Heart left ventricle (tissue), 16 donors: ENCODE measurements around the gene ZNF277. TPM values are rescaled to one million over a fixed set of nuclear protein-coding genes. Genes with fewer than 3 reads are reported as not detected.

Experiments
- ATAC-seq, 4 donors: fragments of 200-7000 bp; cut with Tn5 transposase; one replicate each; pipeline ENCODE4 v1.9.1; 2020 to 2022; ENCODE audit warnings: moderate library complexity in 4 of 4, mild to moderate bottlenecking in 3 of 4, moderate number of reproducible peaks in 1 of 4
- DNase-seq, 5 donors: peaks; one replicate each; pipeline ENCODE4 v3.0.0-alpha.2; 2020
- H3K27ac ChIP-seq, 12 donors: fragments of 200-600 bp; sonication (generic) in 4 of 12; one replicate each; pipeline versions ENCODE4 v1.5.0 to v1.8.0; 2016 to 2022; ENCODE audit warnings: mild to moderate bottlenecking in 2 of 12
- H3K27me3 ChIP-seq, 9 donors: fragments of 200-600 bp; sonication (generic) in 2 of 9; one replicate each; pipeline versions ENCODE4 v1.5.1 to v1.8.0; 2016 to 2022; ENCODE audit warnings: mild to moderate bottlenecking in 3 of 9
- H3K36me3 ChIP-seq, 9 donors: fragments of 200-600 bp; sonication (generic) in 2 of 9; one replicate each; pipeline versions ENCODE4 v1.5.0 to v1.8.0; 2018 to 2022; ENCODE audit warnings: mild to moderate bottlenecking in 2 of 9
- H3K4me1 ChIP-seq, 12 donors: fragments of 200-600 bp; sonication (generic) in 4 of 12; one replicate each; pipeline versions ENCODE4 v1.5.0 to v1.8.0; 2016 to 2022; ENCODE audit warnings: mild to moderate bottlenecking in 3 of 12
- H3K4me3 ChIP-seq, 12 donors: fragments of 200-600 bp; sonication (generic) in 4 of 12; one replicate each; pipeline versions ENCODE4 v1.5.0 to v1.8.0; 2017 to 2022; ENCODE audit warnings: mild to moderate bottlenecking in 9 of 12, moderate library complexity in 4 of 12
- H3K9me3 ChIP-seq, 12 donors: fragments of 200-600 bp; sonication (generic) in 4 of 12; one replicate each; pipeline versions ENCODE4 v1.5.0 to v1.8.0; 2016 to 2022; ENCODE audit warnings: mild to moderate bottlenecking in 1 of 12
- POLR2A ChIP-seq, 2 donors: fragments of 450-650 bp; IDR thresholded peaks; one replicate each; pipeline ENCODE4 v1.6.1; 2017; ENCODE audit warnings: antibody characterized with exemption in 2 of 2, mild to moderate bottlenecking in 2 of 2, moderate library complexity in 2 of 2
- WGBS, 4 donors: extraction: QIAGEN DNeasy Blood & Tissue Kit in 2 of 4; methylation state at CpG; one replicate each; pipeline versions ENCODE4 v1.1.5 to v1.1.7; 2013 to 2018; 5-methylcytosine and 5-hydroxymethylcytosine counted together
- intact Hi-C, 10 donors: fragments of 100-400 bp; cut with DNase I; formaldehyde crosslinking; loops; one replicate each; pipeline versions ENCODE4 v1.11.1 to v1.14.2; 2022
- polyA plus RNA-seq, 2 donors: library from polyadenylated mRNA; stranded (reverse); fragments of 200-250 nt; gene quantifications; one replicate each; pipeline ENCODE4 v1.2.3, GENCODE V29; 2013
- total RNA-seq, 9 donors: library from RNA; depleted of rRNA in 2 of 9; stranded (reverse); fragments of >200 nt in 2 of 9; fragmentation: NEBNext Ultra II Directional in 3 of 9; extraction: Animal tissue kit (Norgen Biotek cat#: 25700) in 3 of 9; gene quantifications; one replicate each; pipeline versions ENCODE4 v1.1.0 to v1.2.4, GENCODE V29; 2016 to 2023
- TF ChIP-seq, protein P1 (sequence below), 12 donors: fragments of 200-600 bp; sonication (generic) in 4 of 12; IDR thresholded peaks; one replicate each; pipeline versions ENCODE4 v1.5.0 to v1.8.0; 2018 to 2022; ENCODE audit warnings: antibody characterized with exemption in 12 of 12, mild to moderate bottlenecking in 5 of 12
- donor health status: ischemic (EF 13 %, LVEDD 7.1; RV severe dilation, severe dysfunction).
- donor health status: healthy with polysubstance abuse.
- donor health status: DM: no; HTN: yes; CAD: no.
- donor health status: DM: no; HTN: no; CAD: no.
- donor health status: ischemic (EF 25% LVEDD 6.9; RV normal size, moderate dysfunction).
- donor health status: ischemic (EF 25% LVEDD 5.7; RV mildly dilated, moderate dysfunction).
- donor health status: healthy.
- donor health status: DM: yes; HTN: yes; CAD: no.
- donor health status: ischemic (EF 35%, LVEDD 5.7; RV mildly dilated, moderate dysfunction).
- donor health status: nonischemic (EF 11% LVEDD 7.7; RV severe dilation, severe dysfunction).
- donor health status: DM: yes; HTN: yes; CAD: no.
- donor health status: PGD.
- donor health status: ischemic (EF 29% LVEDD 5.4; RV normal size, mild dysfunction).
- donor health status: nonischemic (EF 23%, LVEDD 6.1; RV moderate dilation, normal function).

ZNF277 gene
- total and polyA plus RNA-seq, 11 donors, result 10.3 to 26.5 (median 14.0) TPM

DNA sequence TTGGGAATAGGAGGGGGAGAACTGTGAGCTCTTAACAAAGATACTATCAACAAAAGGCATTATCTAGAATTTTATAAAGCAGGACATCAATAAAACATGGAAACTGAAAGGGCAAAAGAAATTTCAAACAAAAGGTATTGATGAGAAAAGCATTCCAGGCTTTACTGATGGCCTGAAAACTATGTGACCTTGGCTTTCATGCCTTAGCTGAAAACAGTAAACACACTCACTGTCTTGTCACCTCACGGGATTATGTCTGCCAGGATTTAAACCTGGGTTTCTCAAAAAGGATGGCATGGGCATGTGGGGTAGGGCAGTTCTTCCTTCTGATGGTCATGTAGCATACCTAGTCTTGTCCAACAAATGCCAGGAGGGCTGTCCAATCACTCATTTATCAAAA, 23.2 kb upstream of the ZNF277 start:
- DNase-seq, result no peak
- no peak for TF ChIP-seq POLR2A (IDR thresholded peaks at IDR 0.05)
- TF ChIP-seq, protein P1, sequence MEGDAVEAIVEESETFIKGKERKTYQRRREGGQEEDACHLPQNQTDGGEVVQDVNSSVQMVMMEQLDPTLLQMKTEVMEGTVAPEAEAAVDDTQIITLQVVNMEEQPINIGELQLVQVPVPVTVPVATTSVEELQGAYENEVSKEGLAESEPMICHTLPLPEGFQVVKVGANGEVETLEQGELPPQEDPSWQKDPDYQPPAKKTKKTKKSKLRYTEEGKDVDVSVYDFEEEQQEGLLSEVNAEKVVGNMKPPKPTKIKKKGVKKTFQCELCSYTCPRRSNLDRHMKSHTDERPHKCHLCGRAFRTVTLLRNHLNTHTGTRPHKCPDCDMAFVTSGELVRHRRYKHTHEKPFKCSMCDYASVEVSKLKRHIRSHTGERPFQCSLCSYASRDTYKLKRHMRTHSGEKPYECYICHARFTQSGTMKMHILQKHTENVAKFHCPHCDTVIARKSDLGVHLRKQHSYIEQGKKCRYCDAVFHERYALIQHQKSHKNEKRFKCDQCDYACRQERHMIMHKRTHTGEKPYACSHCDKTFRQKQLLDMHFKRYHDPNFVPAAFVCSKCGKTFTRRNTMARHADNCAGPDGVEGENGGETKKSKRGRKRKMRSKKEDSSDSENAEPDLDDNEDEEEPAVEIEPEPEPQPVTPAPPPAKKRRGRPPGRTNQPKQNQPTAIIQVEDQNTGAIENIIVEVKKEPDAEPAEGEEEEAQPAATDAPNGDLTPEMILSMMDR (IDR thresholded peaks at IDR 0.05), result no peak
- no peak for ATAC-seq
- peaks cover 7 to 69% (median 49%) of the 10 kb centered on the region in 12 donors for H3K4me1 ChIP-seq
- no peaks in the 10 kb centered on the region for H3K9me3 ChIP-seq
- 76 to 100% (median 86%) methylated on average over 1 of the region's 1 CpG for WGBS, 4 donors
- no peaks in the 10 kb centered on the region for H3K36me3 ChIP-seq
- intact Hi-C loops, result loop anchor here in 1 of 10 donors (2.0 kb wide), 1 partner anchor 20 kb away; no protein-coding TSS in a partner anchor
- no peaks in the 10 kb centered on the region for H3K27me3 ChIP-seq
- no peak overlapping the region for H3K4me3 ChIP-seq
- H3K27ac ChIP-seq, result peak overlapping the region in 6 of 12 donors; percentile 5 to 37 (median 14)

GRCh38 chr7:112184455-112184854, 22.0 kb upstream of the ZNF277 start:
- Histone ChIP-seq H3K27ac (peak overlapping the region in 2 of 12 donors; percentile 8 to 63), H3K4me1 (peaks cover 7 to 76% (median 50%) of the 10 kb centered on the region in 12 donors), H3K27me3 (no peaks in the 10 kb centered on the region), H3K4me3 (no peak overlapping the region), H3K9me3 (no peaks in the 10 kb centered on the region), H3K36me3 (no peaks in the 10 kb centered on the region)
- intact Hi-C loops, result no loop called here
- TF ChIP-seq, protein P1 (IDR thresholded peaks at IDR 0.05), result no peak
- TF ChIP-seq POLR2A (IDR thresholded peaks at IDR 0.05), result no peak
- no peak for ATAC-seq
- WGBS, 4 donors, result 73 to 88% (median 84%) methylated on average over 2 of the region's 2 CpGs
- DNase-seq, result no peak

DNA sequence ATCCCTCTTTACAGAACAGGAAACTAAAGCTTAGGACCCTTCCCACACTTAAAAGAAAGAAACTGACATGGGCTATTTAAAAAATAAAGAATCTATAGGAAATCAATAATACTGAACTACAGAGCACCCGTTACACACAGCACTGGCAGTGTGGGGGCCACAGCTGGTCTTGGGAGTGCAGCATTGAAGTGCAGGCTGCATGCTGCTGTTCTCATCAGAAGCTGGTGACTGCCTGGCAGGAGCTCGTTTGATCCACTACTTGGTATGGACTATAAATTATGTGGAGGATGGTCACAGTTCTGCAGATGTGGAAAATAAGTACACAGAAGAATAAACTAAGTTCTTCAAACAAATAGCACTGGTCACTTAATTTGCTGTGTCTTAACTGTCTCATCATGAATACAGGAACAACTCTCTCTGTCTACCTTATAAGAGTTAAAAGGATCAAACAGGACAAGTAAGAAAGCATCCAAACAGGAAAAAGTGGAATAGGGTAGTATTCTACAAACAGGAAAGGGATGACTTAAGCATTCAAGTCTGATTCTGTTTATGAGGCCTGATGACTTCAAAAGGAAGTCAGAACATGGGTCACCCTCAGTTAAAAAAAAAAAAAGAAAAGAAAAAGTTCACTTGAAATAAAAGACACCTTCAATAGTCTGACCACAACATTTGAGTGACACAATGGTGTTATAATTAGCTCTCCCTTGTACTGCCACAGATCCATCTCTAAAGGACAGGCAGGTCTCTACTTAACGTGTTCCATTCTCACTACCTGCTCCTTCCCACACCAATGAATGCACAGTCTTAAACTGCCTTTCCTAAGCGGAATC, 21.3 kb upstream of the ZNF277 start:
- peak overlapping the region in 9 of 12 donors; percentile 12 to 66 (median 32) for H3K27ac ChIP-seq
- peaks cover 7 to 74% (median 47%) of the 10 kb centered on the region in 12 donors for H3K4me1 ChIP-seq
- intact Hi-C loops, result no loop called here

DNA sequence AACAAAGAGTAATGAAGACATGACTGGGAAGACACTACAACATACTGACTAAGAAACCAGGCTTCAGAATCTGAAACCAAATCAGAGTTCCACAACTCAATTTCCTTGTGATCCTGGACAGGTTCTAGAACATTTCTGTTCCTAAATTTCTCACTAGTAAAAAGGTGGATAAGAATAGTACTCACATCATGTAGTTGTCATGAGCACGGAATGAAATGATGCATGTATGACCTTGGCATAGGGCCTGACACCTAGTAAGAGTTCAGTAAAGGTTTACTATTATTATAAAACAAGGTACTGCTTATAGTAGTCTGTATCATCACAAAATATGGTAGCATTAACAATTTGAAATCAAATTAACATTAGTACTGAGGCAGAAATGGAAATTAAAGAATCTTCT, 20.2 kb upstream of the ZNF277 start:
- Histone ChIP-seq H3K27me3 (no peaks in the 10 kb centered on the region), H3K4me1 (peaks cover 7 to 65% (median 42%) of the 10 kb centered on the region in 12 donors), H3K27ac (peak overlapping the region in 7 of 12 donors; percentile 16 to 63 (median 18)), H3K9me3 (no peaks in the 10 kb centered on the region), H3K36me3 (no peaks in the 10 kb centered on the region), H3K4me3 (no peak overlapping the region)
- ATAC-seq (peak in 3 of 4 donors; percentile 21 to 52 (median 23)), DNase-seq (no peak)
- intact Hi-C loops, result no loop called here
- TF ChIP-seq POLR2A (IDR thresholded peaks at IDR 0.05), result no peak
- TF ChIP-seq, protein P1 (IDR thresholded peaks at IDR 0.05), result no peak
- WGBS, 4 donors, result 33 to 60% (median 53%) methylated on average over 1 of the region's 1 CpG

More for the DNA sequence above, 21.3 kb upstream of the ZNF277 start:
- DNase-seq (no peak), ATAC-seq (peak in 3 of 4 donors; percentile 40 to 70 (median 59))
- 51 to 61% (median 54%) methylated on average over 4 of the region's 4 CpGs for WGBS, 4 donors
- no peak overlapping the region for H3K4me3 ChIP-seq
- H3K27me3 ChIP-seq, result no peaks in the 10 kb centered on the region
- no peaks in the 10 kb centered on the region for H3K36me3 ChIP-seq
- no peaks in the 10 kb centered on the region for H3K9me3 ChIP-seq
- TF ChIP-seq, protein P1 (IDR thresholded peaks at IDR 0.05), result no peak
- no peak for TF ChIP-seq POLR2A (IDR thresholded peaks at IDR 0.05)
